K562 (cell line): ENCODE data around the gene TTLL12. TPM values are rescaled to one million over a fixed set of nuclear protein-coding genes. Genes with fewer than 3 reads are reported as not detected.

ENCODE experiments used
- ATAC-seq: fragments of 200-7000 bp; cut with Tn5 transposase; 3 replicates; pipeline ENCODE4 v1.9.1; 2020; ENCODE audit warnings: moderate library complexity
- BruUV-seq: library from RNA; stranded (reverse); fragments of 400-500 nt; replicated peaks from 2 replicates; lab custom pipeline; 2021; lab: Mats Ljungman, UMichigan
- CTCF ChIA-PET: fragments of 300-600 bp; formaldehyde crosslinking; extraction: SDS; loops from one replicate; lab custom pipeline; 2021; ENCODE audit warnings: low intra/inter-chr PET ratio; lab: Yijun Ruan, JAX
- POLR2A ChIA-PET: fragments of 300-600, 350-650 bp; sonication (Branson Sonifier 250); formaldehyde crosslinking; extraction: SDS; loops from one replicate; lab custom pipeline; 2021; ENCODE audit warnings: antibody characterized with exemption, inconsistent platforms; lab: Yijun Ruan, JAX
- DNase-seq, 4 experiments: peaks; one replicate each; pipeline versions ENCODE4 v3.0.0 to v3.0.0-alpha.2; 2011 to 2018; ENCODE audit warnings: low spot score in 3 of 4, mixed read lengths in 3 of 4; ENCODE audit errors: extremely low read depth in 1 of 4
- FAIRE-seq: peaks from 2 replicates; lab custom pipeline; 2011; peaks lifted over from hg19 to GRCh38; lab: Jason Lieb, UNC
- H2AFZ ChIP-seq: 2 replicates; pipeline ENCODE4 v1.6.0; 2011; ENCODE audit warnings: low read depth, low read length, control low read depth, inconsistent platforms
- H3K27ac ChIP-seq: fragments of 200-600 bp; 3 replicates; pipeline ENCODE4 v1.8.0; 2011; ENCODE audit warnings: low read depth, mild to moderate bottlenecking, control low read depth, inconsistent platforms, low read length, moderate library complexity, mixed read lengths; ENCODE audit errors: extremely low read depth
- H3K27me3 ChIP-seq, 2 experiments: fragments of 300-600 bp in 1 of 2; 2 replicates in 1 of 2; 3 replicates in 1 of 2; pipeline versions ENCODE4 v1.6.0 to v1.8.0; 2011; ENCODE audit warnings: inconsistent platforms in 2 of 2, low read length in 2 of 2, mild to moderate bottlenecking in 1 of 2, mixed read lengths in 1 of 2, moderate library complexity in 1 of 2; ENCODE audit not compliant: control insufficient read depth in 2 of 2, insufficient read depth in 2 of 2
- H3K36me3 ChIP-seq: fragments of 300-600 bp; 3 replicates; pipeline ENCODE4 v1.8.0; 2011; ENCODE audit warnings: mild to moderate bottlenecking, low read length, inconsistent platforms; ENCODE audit not compliant: control insufficient read depth, insufficient read depth
- H3K4me1 ChIP-seq, 2 experiments: fragments of 200-600 bp in 1 of 2; replicated peaks in 1 of 2; 2 replicates in 1 of 2; 3 replicates in 1 of 2; pipeline versions ENCODE4 v1.5.1 to v1.8.0; 2011; ENCODE audit warnings: inconsistent platforms in 2 of 2, low read length in 2 of 2, mild to moderate bottlenecking in 1 of 2, mixed read lengths in 1 of 2, moderate library complexity in 1 of 2; ENCODE audit not compliant: control insufficient read depth in 2 of 2, insufficient read depth in 2 of 2
- H3K4me2 ChIP-seq: 2 replicates; pipeline ENCODE4 v1.6.1; 2011; ENCODE audit warnings: low read length, control low read depth, inconsistent platforms, mixed read lengths; ENCODE audit not compliant: insufficient read depth
- H3K4me3 ChIP-seq: fragments of 200-600 bp; sonication (generic), shearing (Covaris generic); 2 replicates; pipeline ENCODE4 v1.5.1; 2016; ENCODE audit warnings: control low read depth, inconsistent platforms
- H3K79me2 ChIP-seq: fragments of 200-600 bp; 3 replicates; pipeline ENCODE4 v1.8.0; 2011; ENCODE audit warnings: low read length, inconsistent platforms; ENCODE audit not compliant: control insufficient read depth, insufficient read depth
- H3K9ac ChIP-seq, 2 experiments: 2 replicates each; pipeline versions ENCODE4 v1.6.0 to v1.6.1; 2011; ENCODE audit warnings: low read depth in 2 of 2, low read length in 2 of 2, control low read depth in 1 of 2, inconsistent platforms in 1 of 2, mild to moderate bottlenecking in 1 of 2, mixed read lengths in 1 of 2; ENCODE audit not compliant: insufficient read depth in 1 of 2
- H3K9me1 ChIP-seq: one replicate; pipeline ENCODE4 v1.6.0; 2011; ENCODE audit warnings: inconsistent platforms, mild to moderate bottlenecking, low read length, moderate library complexity; ENCODE audit not compliant: control insufficient read depth, insufficient read depth
- H3K9me3 ChIP-seq: replicated peaks from 2 replicates; pipeline ENCODE4 v1.5.1; 2011; ENCODE audit warnings: low read depth, low read length, inconsistent platforms; ENCODE audit not compliant: control insufficient read depth, insufficient read depth
- H4K20me1 ChIP-seq: replicated peaks from 2 replicates; pipeline ENCODE4 v1.6.1; 2011; ENCODE audit warnings: low read length, inconsistent platforms, mixed read lengths; ENCODE audit not compliant: control insufficient read depth, insufficient read depth
- LCOR ChIP-seq: sonication (generic); formaldehyde crosslinking; IDR thresholded peaks from 2 replicates; pipeline ENCODE4 v1.8.0; 2022; ENCODE audit warnings: mild to moderate bottlenecking, missing genetic modification reagents
- USF2 ChIP-seq: sonication (generic); formaldehyde crosslinking; IDR thresholded peaks from 2 replicates; pipeline ENCODE4 v1.5.0; 2020; ENCODE audit warnings: missing genetic modification reagents
- WGBS: fragments of 100-300 bp; shearing (Covaris generic); methylation state at CpG from one replicate; pipeline ENCODE4 v1.1.6; 2016; ENCODE audit warnings: low coverage, mixed read lengths; ENCODE audit not compliant: insufficient coverage; ENCODE audit errors: missing lambda C conversion rate; 5-methylcytosine and 5-hydroxymethylcytosine counted together
- in situ Hi-C: fragments of 300-500 bp; cut with MboI; formaldehyde crosslinking; loops from 4 replicates; pipeline ENCODE4 v1.15.0; 2018; ENCODE audit warnings: inconsistent platforms, mixed read lengths
- intact Hi-C: fragments of 100-400 bp; cut with micrococcal nuclease; formaldehyde crosslinking; loops from 2 replicates; pipeline ENCODE4 v1.14.2; 2022
- polyA plus RNA-seq, 8 experiments: library from polyadenylated mRNA; depleted of rRNA in 4 of 8; stranded (reverse) in 5 of 8; unstranded in 3 of 8; fragments of >200 nt; fragmentation: Nextera tagmentation in 2 of 8; fragmentation: Illumina TruSeq in 1 of 8; extraction: Ambion mirVana in 2 of 8; extraction: Trizol in 1 of 8; gene quantifications; 2 replicates each; pipeline versions ENCODE4 v1.2.1 to v1.2.3, GENCODE V29; 2011 to 2014; ENCODE audit warnings: inconsistent platforms in 1 of 8, missing spikeins in 1 of 8
- total RNA-seq, 7 experiments: library from RNA; depleted of rRNA in 6 of 7; stranded (reverse); fragments of >200 nt in 6 of 7; fragmentation: Illumina TruSeq in 2 of 7; extraction: Trizol in 2 of 7; gene quantifications; 2 replicates each; pipeline versions ENCODE4 v1.2.1 to v1.2.3, GENCODE V29; 2011 to 2021; ENCODE audit warnings: low replicate concordance in 1 of 7

Gene TTLL12
- total and polyA plus RNA-seq, 9 of the 15 experiments (the other 6 are each of a cell fraction or from before 2014, with no cell fraction given), result 1.3 to 128 (median 43.0) TPM

GRCh38 chr22:43235445-43236409, 48.8 kb upstream of the TTLL12 start:
- H3K36me3 ChIP-seq, result no peaks in the 10 kb centered on the region
- FAIRE-seq (no peak), DNase-seq (no peak), ATAC-seq (no peak)
- H3K27ac ChIP-seq, result no peak overlapping the region
- CTCF ChIA-PET, result no interaction called here
- no peak overlapping the region for H3K4me2 ChIP-seq
- POLR2A ChIA-PET, result interaction anchor here (0.5 kb wide), 1 partner anchor 969 kb away, joined by 3 read pairs; no protein-coding TSS in a partner anchor
- in situ Hi-C loops (no loop called here), intact Hi-C loops (no loop called here)
- no TSS peak for BruUV-seq
- H3K9me3 ChIP-seq, result no peaks in the 10 kb centered on the region
- H3K79me2 ChIP-seq, result no peaks in the 10 kb centered on the region
- H3K27me3 ChIP-seq, result peaks cover 0 to 45% of the 10 kb centered on the region in 2 experiments; a peak in 2 of 5 replicates
- no peak overlapping the region for H3K9ac ChIP-seq
- 0 out of 2 replicates have a peak, but pooled peaks have one; percentile 7 for TF ChIP-seq USF2 (CRISPR knock-in tag)
- no peak for TF ChIP-seq LCOR (CRISPR knock-in tag)
- H2AFZ ChIP-seq, result no peak overlapping the region
- H4K20me1 ChIP-seq, result peaks cover 4% of the 10 kb centered on the region; the same call in 1 of the 2 replicates
- H3K4me3 ChIP-seq, result no peak overlapping the region
- no peaks in the 10 kb centered on the region for H3K9me1 ChIP-seq
- 5% methylated on average over 6 of the region's 22 CpGs for WGBS
- H3K4me1 ChIP-seq, result peaks cover 0 to 21% of the 10 kb centered on the region in 2 experiments; a peak in 2 of 5 replicates
